Measurements from ENCODE around the gene CAPN14.

GRCh38 chr2:31256611-31257382 is 39.5 kb upstream of the CAPN14 start:
- TF ChIP-seq CTCF (IDR thresholded peaks at IDR 0.05) (no peak), POLR2A (IDR thresholded peaks at IDR 0.05) (no peak)
